Fibroblast of the aortic adventitia (primary cell): ENCODE results near the gene DOCK4. TPM values are rescaled to one million over a fixed set of nuclear protein-coding genes. Genes with fewer than 3 reads are reported as not detected.

Experiments
- DNase-seq: peaks from one replicate; pipeline ENCODE4 v3.0.0-alpha.2; 2010; ENCODE audit warnings: low read depth
- H3K4me3 ChIP-seq: 2 replicates; pipeline ENCODE4 v1.5.1; 2011; ENCODE audit warnings: low read depth, mild to moderate bottlenecking, control low read depth, low read length, moderate library complexity
- total RNA-seq: library from RNA; depleted of rRNA; stranded (reverse); fragments of >200 nt; gene quantifications from 2 replicates; pipeline ENCODE4 v1.2.3, GENCODE V29; 2012; ENCODE audit warnings: low replicate concordance
- TF ChIP-seq, protein P1 (sequence below): IDR thresholded peaks from 2 replicates; pipeline ENCODE4 v1.5.1; 2011; ENCODE audit warnings: mild to moderate bottlenecking, low read length, control low read depth, inconsistent platforms; ENCODE audit not compliant: insufficient read depth

Gene DOCK4
- total RNA-seq, 1 donor: 25.9 TPM

DNA sequence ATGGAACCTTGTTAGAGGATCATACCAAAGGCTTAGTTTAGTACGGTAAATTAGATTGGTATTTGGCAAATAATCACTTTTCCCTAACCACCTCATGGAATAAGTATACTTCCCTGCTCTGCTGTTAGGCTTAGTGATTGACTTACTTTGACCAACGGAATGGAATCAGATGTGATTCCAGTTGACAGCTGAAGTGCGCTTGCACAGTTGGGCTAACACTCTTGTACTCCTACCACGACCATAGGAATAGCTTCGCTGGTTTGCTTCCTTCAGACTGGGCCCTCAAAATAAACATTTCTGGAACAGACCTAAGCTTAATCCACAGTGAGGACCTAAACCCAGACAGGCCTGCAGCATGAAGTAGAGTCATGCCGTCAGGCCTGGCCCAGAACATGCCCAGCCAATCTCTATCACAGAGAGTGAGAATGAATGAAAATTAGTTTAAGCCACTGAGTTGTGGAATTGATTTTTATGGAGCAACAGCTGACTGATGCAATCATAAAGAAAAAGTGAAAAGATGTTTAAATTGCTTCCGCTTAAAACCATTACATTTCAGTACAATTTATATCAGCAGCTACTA is 122.3 kb downstream of the DOCK4 start:
- H3K4me3 ChIP-seq: no peak overlapping the region
- TF ChIP-seq, protein P1, sequence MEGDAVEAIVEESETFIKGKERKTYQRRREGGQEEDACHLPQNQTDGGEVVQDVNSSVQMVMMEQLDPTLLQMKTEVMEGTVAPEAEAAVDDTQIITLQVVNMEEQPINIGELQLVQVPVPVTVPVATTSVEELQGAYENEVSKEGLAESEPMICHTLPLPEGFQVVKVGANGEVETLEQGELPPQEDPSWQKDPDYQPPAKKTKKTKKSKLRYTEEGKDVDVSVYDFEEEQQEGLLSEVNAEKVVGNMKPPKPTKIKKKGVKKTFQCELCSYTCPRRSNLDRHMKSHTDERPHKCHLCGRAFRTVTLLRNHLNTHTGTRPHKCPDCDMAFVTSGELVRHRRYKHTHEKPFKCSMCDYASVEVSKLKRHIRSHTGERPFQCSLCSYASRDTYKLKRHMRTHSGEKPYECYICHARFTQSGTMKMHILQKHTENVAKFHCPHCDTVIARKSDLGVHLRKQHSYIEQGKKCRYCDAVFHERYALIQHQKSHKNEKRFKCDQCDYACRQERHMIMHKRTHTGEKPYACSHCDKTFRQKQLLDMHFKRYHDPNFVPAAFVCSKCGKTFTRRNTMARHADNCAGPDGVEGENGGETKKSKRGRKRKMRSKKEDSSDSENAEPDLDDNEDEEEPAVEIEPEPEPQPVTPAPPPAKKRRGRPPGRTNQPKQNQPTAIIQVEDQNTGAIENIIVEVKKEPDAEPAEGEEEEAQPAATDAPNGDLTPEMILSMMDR: no peak
- peak; percentile 19 for DNase-seq

DNA sequence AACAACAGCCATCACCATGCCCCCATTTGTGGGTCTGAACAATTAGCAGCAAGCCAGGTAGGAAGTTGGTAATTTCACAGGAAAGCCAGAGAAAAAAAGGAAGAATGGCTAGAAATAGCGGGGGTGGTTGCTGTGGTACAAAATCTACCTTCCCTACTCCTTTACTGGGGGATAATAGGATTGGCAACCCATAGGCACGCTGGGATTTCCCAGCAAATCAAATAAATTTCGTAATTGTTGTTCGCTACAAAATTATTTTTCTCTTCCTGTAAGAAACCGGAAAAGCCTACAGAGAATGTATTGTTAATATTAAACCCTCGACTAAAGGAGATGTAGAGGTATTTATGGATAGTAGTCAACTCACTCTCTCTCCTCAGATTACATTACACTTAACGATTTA is 123.9 kb downstream of the DOCK4 start:
- no peak for DNase-seq
- H3K4me3 ChIP-seq: no peak overlapping the region
- TF ChIP-seq, protein P1: no peak

DNA sequence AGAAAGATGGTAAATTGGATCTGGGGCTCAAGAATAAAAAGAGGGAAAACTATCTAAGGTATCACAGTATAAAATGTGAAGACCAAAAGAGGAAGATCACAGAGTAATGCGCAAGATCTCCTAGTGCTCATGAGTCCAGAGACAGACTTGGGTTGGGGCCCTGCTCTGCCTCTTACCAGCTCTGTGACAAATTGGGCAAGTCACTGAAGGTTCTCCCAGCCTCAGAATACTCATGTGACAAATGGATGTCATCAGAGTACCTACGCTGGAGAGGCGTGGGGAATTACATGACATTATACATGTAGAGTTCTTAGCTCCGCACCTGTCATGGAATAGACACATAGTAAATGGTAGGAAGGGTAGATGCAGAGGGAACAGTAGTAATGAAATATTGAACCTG is 124.4 kb downstream of the DOCK4 start:
- no peak overlapping the region for H3K4me3 ChIP-seq
- no peak for DNase-seq
- TF ChIP-seq, protein P1: no peak

DNA sequence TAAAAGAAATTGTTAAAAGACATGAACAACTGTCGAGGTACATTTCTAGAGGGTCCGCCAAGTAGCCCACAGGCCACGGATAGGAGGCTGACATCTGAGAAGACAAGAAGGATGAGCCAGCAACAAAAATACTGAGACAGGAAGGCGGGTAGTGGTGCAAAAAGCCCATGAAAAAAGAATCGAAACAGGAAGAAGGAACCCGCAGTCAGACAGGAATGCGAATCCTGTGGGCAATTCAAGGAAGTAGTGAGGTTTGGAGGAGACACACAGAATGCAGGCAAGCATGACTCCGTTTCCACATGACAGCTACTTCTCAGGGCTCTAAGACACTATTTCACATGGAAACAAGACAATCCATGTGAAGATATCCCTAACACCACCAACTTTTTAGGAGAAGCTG is 125.2 kb downstream of the DOCK4 start:
- H3K4me3 ChIP-seq: no peak overlapping the region
- TF ChIP-seq, protein P1: no peak
- DNase-seq: no peak

DNA sequence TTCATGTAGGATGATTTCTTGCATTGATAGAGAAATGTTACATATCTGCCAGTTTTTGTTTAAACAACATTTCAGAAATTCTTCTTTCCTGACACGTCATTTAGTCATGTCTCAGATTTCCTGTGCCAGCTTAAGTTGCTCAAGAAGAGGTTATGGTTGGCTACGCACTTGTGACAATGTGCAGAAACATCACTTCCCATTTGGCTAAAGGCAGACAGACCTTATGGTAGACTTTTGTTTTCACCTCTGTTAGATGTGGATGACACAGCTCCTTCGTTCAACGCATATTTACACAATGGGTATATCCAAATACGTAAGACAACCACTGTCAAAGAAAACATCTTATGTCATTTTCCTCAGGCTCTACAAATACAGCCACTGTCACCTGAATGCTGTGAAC is 125.8 kb downstream of the DOCK4 start:
- TF ChIP-seq, protein P1: no peak
- H3K4me3 ChIP-seq: no peak overlapping the region
- DNase-seq: peak; percentile 93

DNA sequence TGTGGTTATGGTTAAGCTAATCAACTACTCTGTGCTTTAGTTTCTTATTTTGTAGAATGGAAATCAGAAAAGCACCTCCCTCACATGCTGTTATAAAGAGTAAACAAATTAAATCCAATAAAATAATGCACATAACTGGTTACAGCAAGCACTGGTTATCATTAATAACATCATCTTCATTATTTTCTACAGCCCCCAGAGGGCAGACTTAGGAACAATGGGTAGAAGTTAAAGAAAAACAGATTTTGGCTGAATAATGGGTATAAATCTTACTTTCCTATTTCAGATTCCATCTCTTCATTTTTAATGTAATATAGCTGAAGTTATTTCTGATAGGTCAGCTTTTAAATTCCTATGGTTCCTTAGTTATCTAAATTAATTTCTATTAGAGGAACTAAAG is 126.5 kb downstream of the DOCK4 start:
- H3K4me3 ChIP-seq: no peak overlapping the region
- TF ChIP-seq, protein P1: peak; percentile 34
- DNase-seq: peak; percentile 34

DNA sequence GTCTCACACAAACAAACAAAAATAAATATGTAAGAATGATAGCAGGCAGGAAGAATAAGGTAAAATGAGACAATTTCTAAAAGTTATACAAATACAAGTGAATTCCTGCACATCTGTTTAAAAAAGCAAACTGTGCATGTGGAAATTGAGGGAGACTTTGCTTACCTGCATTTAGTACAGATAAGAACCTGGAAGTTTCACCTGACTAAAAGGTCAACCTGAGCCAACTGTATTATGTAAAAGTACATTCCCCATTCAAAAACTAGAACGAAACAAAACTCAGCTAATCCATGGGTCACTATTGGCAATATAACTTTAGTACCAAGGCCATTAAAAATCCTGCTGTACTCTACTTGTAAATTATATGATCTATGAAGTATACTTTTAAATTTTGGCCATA is 127.1 kb downstream of the DOCK4 start:
- H3K4me3 ChIP-seq: no peak overlapping the region
- no peak for DNase-seq
- TF ChIP-seq, protein P1: no peak
